ENCODE data around the gene SF3B6. TPM values are rescaled to one million over a fixed set of nuclear protein-coding genes. Genes with fewer than 3 reads are reported as not detected.

Gene SF3B6
- total RNA-seq, 4 donors from 2014 or later = 54.6 to 162 (median 89.1) TPM

- TF ChIP-seq CTCF (IDR thresholded peaks at IDR 0.05; ENCODE audit: low read depth) = no peak
Measured at GRCh38 chr2:24054366-24055010, 21.6 kb downstream of the SF3B6 start.

GRCh38 chr2:24052951-24053350 lies 23.2 kb downstream of the SF3B6 start:
- TF ChIP-seq CTCF (IDR thresholded peaks at IDR 0.05; ENCODE audit: low read depth) = no peak

- no peak for TF ChIP-seq CTCF (IDR thresholded peaks at IDR 0.05; ENCODE audit: low read depth)
Measured at GRCh38 chr2:24051833-24052232, 24.3 kb downstream of the SF3B6 start.

GRCh38 chr2:24050041-24050979 lies 25.8 kb downstream of the SF3B6 start:
- no peak for TF ChIP-seq CTCF (IDR thresholded peaks at IDR 0.05; ENCODE audit: low read depth)

- no peak for TF ChIP-seq CTCF (IDR thresholded peaks at IDR 0.05; ENCODE audit: low read depth)
Measured at GRCh38 chr2:24049485-24050021, 26.6 kb downstream of the SF3B6 start, which contains the start of gene FKBP1B. Gene FKBP1B (plus strand): TSS chr2:24049741. CDS start chr2:24049850, 109 bp downstream.

- TF ChIP-seq CTCF (IDR thresholded peaks at IDR 0.05; ENCODE audit: low read depth) = no peak
Measured at GRCh38 chr2:24048769-24049484, 27.2 kb downstream of the SF3B6 start.

Measured in subcutaneous adipose tissue (tissue), 4 donors.